GM12878 (cell line): Measurements from ENCODE around the gene CCDC17. TPM values are rescaled to one million over a fixed set of nuclear protein-coding genes. Genes with fewer than 3 reads are reported as not detected.

Experiments used
- ATAC-seq: fragments of 200-7000 bp; cut with Tn5 transposase; 3 replicates; pipeline ENCODE4 v1.9.1; 2020; ENCODE audit warnings: mild to moderate bottlenecking, moderate library complexity
- BruUV-seq: library from RNA; stranded (reverse); fragments of 400-500 nt; replicated peaks from 2 replicates; lab custom pipeline; 2021; lab: Mats Ljungman, UMichigan
- CTCF ChIA-PET: fragments of 300-600 bp; sonication (Branson Sonifier 250); formaldehyde crosslinking; extraction: SDS; loops from one replicate; lab custom pipeline; 2021; ENCODE audit warnings: inconsistent platforms; lab: Yijun Ruan, JAX
- POLR2A ChIA-PET: fragments of 350-600 bp; formaldehyde crosslinking; extraction: SDS; loops from one replicate; lab custom pipeline; 2021; ENCODE audit warnings: inconsistent platforms; lab: Charles Lee
- RAD21 ChIA-PET: fragments of 300-600 bp; sonication (Branson Sonifier 250); formaldehyde crosslinking; loops from one replicate; lab custom pipeline; 2023; ENCODE audit warnings: antibody characterized with exemption; ENCODE audit not compliant: unreplicated experiment; lab: Charles Lee
- SMC1A ChIA-PET: fragments of 300-600 bp; sonication (Branson Sonifier 250); formaldehyde crosslinking; loops from one replicate; lab custom pipeline; 2023; ENCODE audit not compliant: unreplicated experiment, uncharacterized antibody; lab: Charles Lee
- DNase-seq: peaks from one replicate; pipeline ENCODE4 v3.0.0-alpha.2; 2011; ENCODE audit warnings: low read depth, low spot score
- FAIRE-seq: peaks from 3 replicates; lab custom pipeline; 2011; peaks lifted over from hg19 to GRCh38; lab: Jason Lieb, UNC
- H2AFZ ChIP-seq: 2 replicates; pipeline ENCODE4 v1.6.0; 2011; ENCODE audit warnings: low read depth, low read length, control low read depth; ENCODE audit not compliant: control insufficient read depth
- H3K27ac ChIP-seq: 2 replicates; pipeline ENCODE4 v1.5.1; 2011; ENCODE audit warnings: control low read depth; ENCODE audit not compliant: control insufficient read depth, insufficient read depth
- H3K27me3 ChIP-seq, 2 experiments: replicated peaks in 1 of 2; 2 replicates each; pipeline versions ENCODE4 v1.6.0 to v1.6.1; 2011; ENCODE audit warnings: low read length in 1 of 2; ENCODE audit not compliant: control insufficient read depth in 2 of 2, insufficient read depth in 2 of 2
- H3K36me3 ChIP-seq, 2 experiments: 2 replicates each; pipeline ENCODE4 v1.5.1; 2011; ENCODE audit warnings: low read length in 1 of 2; ENCODE audit not compliant: control insufficient read depth in 2 of 2, insufficient read depth in 2 of 2
- H3K4me1 ChIP-seq: 2 replicates; pipeline ENCODE4 v1.6.1; 2011; ENCODE audit warnings: mild to moderate bottlenecking, low read length, moderate library complexity, mixed read lengths; ENCODE audit not compliant: control insufficient read depth, insufficient read depth
- H3K4me2 ChIP-seq: 2 replicates; pipeline ENCODE4 v1.6.0; 2011; ENCODE audit warnings: control low read depth; ENCODE audit not compliant: control insufficient read depth, insufficient read depth
- H3K4me3 ChIP-seq: fragments of 200-600 bp; sonication (generic); 2 replicates; pipeline ENCODE4 v1.5.1; 2016
- H3K79me2 ChIP-seq: 2 replicates; pipeline ENCODE4 v1.6.0; 2011; ENCODE audit warnings: low read length; ENCODE audit not compliant: control insufficient read depth, insufficient read depth
- H3K9ac ChIP-seq: 2 replicates; pipeline ENCODE4 v1.8.0; 2011; ENCODE audit warnings: low read length, control low read depth, mixed read lengths; ENCODE audit not compliant: control insufficient read depth, insufficient read depth
- H3K9me3 ChIP-seq: replicated peaks from 3 replicates; pipeline ENCODE4 v1.5.1; 2011; ENCODE audit warnings: mild to moderate bottlenecking, low read length; ENCODE audit not compliant: control insufficient read depth, insufficient read depth
- H4K20me1 ChIP-seq: 2 replicates; pipeline ENCODE4 v1.6.0; 2011; ENCODE audit not compliant: control insufficient read depth, insufficient read depth
- ATF2 ChIP-seq: IDR thresholded peaks from 2 replicates; pipeline ENCODE4 v1.6.1; 2012; ENCODE audit warnings: low read length, inconsistent platforms
- CHD1 ChIP-seq: IDR thresholded peaks from 2 replicates; pipeline ENCODE4 v1.6.1; 2012; ENCODE audit warnings: low read depth, low read length, improper control_type of control experiment
- JUND ChIP-seq: IDR thresholded peaks from 2 replicates; pipeline ENCODE4 v1.6.1; 2012; ENCODE audit warnings: low read depth, mild to moderate bottlenecking, low read length, improper control_type of control experiment, moderate library complexity
- NKRF ChIP-seq: fragments of 450-650 bp; conservative IDR thresholded peaks from 2 replicates; pipeline ENCODE4 v1.6.1; 2017; ENCODE audit warnings: mild to moderate bottlenecking, moderate library complexity
- NR2F1 ChIP-seq: fragments of 450-650 bp; conservative IDR thresholded peaks from 2 replicates; pipeline ENCODE4 v1.6.1; 2017; ENCODE audit warnings: mild to moderate bottlenecking
- POLR2AphosphoS2 ChIP-seq: IDR thresholded peaks from 2 replicates; pipeline ENCODE4 v1.6.1; 2011; ENCODE audit warnings: low read depth, mild to moderate bottlenecking, low read length, improper control_type of control experiment, moderate library complexity
- POLR2AphosphoS5 ChIP-seq: IDR thresholded peaks from 2 replicates; pipeline ENCODE4 v1.6.1; 2011; ENCODE audit warnings: mild to moderate bottlenecking, low read length, inconsistent platforms
- RAD51 ChIP-seq: fragments of 450-650 bp; IDR thresholded peaks from 2 replicates; pipeline ENCODE4 v1.6.1; 2016; ENCODE audit warnings: moderate library complexity, mild to moderate bottlenecking, inconsistent platforms
- RUNX3 ChIP-seq: IDR thresholded peaks from 2 replicates; pipeline ENCODE4 v1.6.1; 2012; ENCODE audit warnings: low read length, inconsistent platforms
- SPI1 ChIP-seq: IDR thresholded peaks from 2 replicates; pipeline ENCODE4 v1.6.1; 2011; ENCODE audit warnings: low read depth, mild to moderate bottlenecking, low read length, moderate library complexity, borderline replicate concordance; ENCODE audit not compliant: insufficient read depth
- ZBTB11 ChIP-seq: fragments of 450-650 bp; formaldehyde crosslinking; IDR thresholded peaks from 2 replicates; pipeline ENCODE4 v1.5.0; 2022; ENCODE audit warnings: mild to moderate bottlenecking, missing genetic modification characterization
- WGBS: methylation state at CpG from one replicate; pipeline ENCODE4 v1.1.6; 2016; ENCODE audit warnings: low lambda C conversion rate; ENCODE audit not compliant: insufficient replicate concordance, insufficient coverage; ENCODE audit errors: missing lambda C conversion rate; 5-methylcytosine and 5-hydroxymethylcytosine counted together
- in situ Hi-C: fragments of 300-500 bp; cut with MboI; formaldehyde crosslinking; loops from 9 replicates; pipeline ENCODE4 v1.14.3; 2018; ENCODE audit warnings: mixed read lengths
- intact Hi-C: fragments of 100-400 bp; cut with micrococcal nuclease; formaldehyde crosslinking; loops from one replicate; pipeline ENCODE4 v1.14.2; 2022; ENCODE audit not compliant: unreplicated experiment
- polyA plus RNA-seq, 11 experiments: library from polyadenylated mRNA; depleted of rRNA in 4 of 11; unstranded in 6 of 11; stranded (reverse) in 5 of 11; fragments of >200 nt; fragmentation: Nextera tagmentation in 4 of 11; fragmentation: Illumina TruSeq in 1 of 11; extraction: Ambion mirVana in 4 of 11; extraction: Trizol in 1 of 11; gene quantifications; 1 replicate in 1 of 11; 2 replicates in 10 of 11; pipeline versions ENCODE4 v1.2.1 to v1.2.3, GENCODE V29; 2011 to 2016; ENCODE audit warnings: inconsistent platforms in 2 of 11, missing spikeins in 2 of 11, low read depth in 1 of 11
- total RNA-seq, 4 experiments: library from RNA; depleted of rRNA in 3 of 4; stranded (reverse); fragments of >200 nt in 3 of 4; fragmentation: Illumina TruSeq in 1 of 4; extraction: Trizol in 1 of 4; gene quantifications; 2 replicates each; pipeline versions ENCODE4 v1.2.1 to v1.2.3, GENCODE V29; 2013 to 2021
- TF ChIP-seq, protein P1 (sequence below): IDR thresholded peaks from 2 replicates; pipeline ENCODE4 v1.6.1; 2011; ENCODE audit warnings: low read depth, low read length, improper control_type of control experiment, borderline replicate concordance
- TF ChIP-seq, protein P2 (sequence below): fragments of 450-650 bp; IDR thresholded peaks from 2 replicates; pipeline ENCODE4 v1.6.1; 2018; ENCODE audit warnings: borderline replicate concordance, mild to moderate bottlenecking; ENCODE audit not compliant: partially characterized antibody

The CCDC17 gene
- total and polyA plus RNA-seq, 10 of the 15 experiments (the other 5 are each of a cell fraction or from before 2014, with no cell fraction given): 0.15 to 1.9 (median 0.69) TPM

- Histone ChIP-seq H3K27me3 (no peaks in the 10 kb centered on the region), H3K4me3 (no peak overlapping the region), H3K79me2 (peaks cover 79% of the 10 kb centered on the region), H3K36me3 (peaks cover 0 to 3% of the 10 kb centered on the region in 2 experiments; a peak in 3 of 4 replicates), H3K9me3 (no peaks in the 10 kb centered on the region), H3K27ac (no peak overlapping the region), H4K20me1 (peaks cover 3% of the 10 kb centered on the region), H2AFZ (no peak overlapping the region), H3K4me2 (no peak overlapping the region), H3K9ac (no peak overlapping the region), H3K4me1 (no peaks in the 10 kb centered on the region)
- in situ Hi-C loops (no loop called here), intact Hi-C loops (no loop called here)
- no peak for FAIRE-seq
- DNase-seq: no peak
- TF ChIP-seq NKRF (no peak), CHD1 (no peak), RUNX3 (no peak), POLR2AphosphoS2 (no peak), ATF2 (no peak), POLR2AphosphoS5 (no peak), NR2F1 (no peak), ZBTB11 (CRISPR knock-in tag) (no peak), SPI1 (no peak), JUND (no peak), RAD51 (no peak)
- TF ChIP-seq, protein P1, sequence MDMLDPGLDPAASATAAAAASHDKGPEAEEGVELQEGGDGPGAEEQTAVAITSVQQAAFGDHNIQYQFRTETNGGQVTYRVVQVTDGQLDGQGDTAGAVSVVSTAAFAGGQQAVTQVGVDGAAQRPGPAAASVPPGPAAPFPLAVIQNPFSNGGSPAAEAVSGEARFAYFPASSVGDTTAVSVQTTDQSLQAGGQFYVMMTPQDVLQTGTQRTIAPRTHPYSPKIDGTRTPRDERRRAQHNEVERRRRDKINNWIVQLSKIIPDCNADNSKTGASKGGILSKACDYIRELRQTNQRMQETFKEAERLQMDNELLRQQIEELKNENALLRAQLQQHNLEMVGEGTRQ: no peak
- TF ChIP-seq, protein P2, sequence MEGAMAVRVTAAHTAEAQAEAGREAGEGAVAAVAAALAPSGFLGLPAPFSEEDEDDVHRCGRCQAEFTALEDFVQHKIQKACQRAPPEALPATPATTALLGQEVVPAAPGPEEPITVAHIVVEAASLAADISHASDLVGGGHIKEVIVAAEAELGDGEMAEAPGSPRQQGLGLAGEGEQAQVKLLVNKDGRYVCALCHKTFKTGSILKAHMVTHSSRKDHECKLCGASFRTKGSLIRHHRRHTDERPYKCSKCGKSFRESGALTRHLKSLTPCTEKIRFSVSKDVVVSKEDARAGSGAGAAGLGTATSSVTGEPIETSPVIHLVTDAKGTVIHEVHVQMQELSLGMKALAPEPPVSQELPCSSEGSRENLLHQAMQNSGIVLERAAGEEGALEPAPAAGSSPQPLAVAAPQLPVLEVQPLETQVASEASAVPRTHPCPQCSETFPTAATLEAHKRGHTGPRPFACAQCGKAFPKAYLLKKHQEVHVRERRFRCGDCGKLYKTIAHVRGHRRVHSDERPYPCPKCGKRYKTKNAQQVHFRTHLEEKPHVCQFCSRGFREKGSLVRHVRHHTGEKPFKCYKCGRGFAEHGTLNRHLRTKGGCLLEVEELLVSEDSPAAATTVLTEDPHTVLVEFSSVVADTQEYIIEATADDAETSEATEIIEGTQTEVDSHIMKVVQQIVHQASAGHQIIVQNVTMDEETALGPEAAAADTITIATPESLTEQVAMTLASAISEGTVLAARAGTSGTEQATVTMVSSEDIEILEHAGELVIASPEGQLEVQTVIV: no peak
- no peak for ATAC-seq
- POLR2A ChIA-PET: interaction anchor here (0.6 kb wide), 1 partner anchor 257 kb away, joined by 3 read pairs; no protein-coding TSS in a partner anchor
- SMC1A ChIA-PET: interaction anchor here (1.0 to 1.2 kb wide), 3 partner anchors 8 to 175 kb away, joined by 3 read pairs; no protein-coding TSS in a partner anchor
- no TSS peak for BruUV-seq
- CTCF ChIA-PET: no interaction called here
- WGBS: 95% methylated on average over 1 of the region's 1 CpG
- RAD21 ChIA-PET: no interaction called here
Observed at GRCh38 chr1:45669379-45669778, 45.5 kb upstream of the CCDC17 start.
